ENCODE results near the gene PLA2G6.

Gene PLA2G6

GRCh38 chr22:38108561-38109319 is 72.9 kb downstream of the PLA2G6 start:
- DNase-seq, result no peak

DNA sequence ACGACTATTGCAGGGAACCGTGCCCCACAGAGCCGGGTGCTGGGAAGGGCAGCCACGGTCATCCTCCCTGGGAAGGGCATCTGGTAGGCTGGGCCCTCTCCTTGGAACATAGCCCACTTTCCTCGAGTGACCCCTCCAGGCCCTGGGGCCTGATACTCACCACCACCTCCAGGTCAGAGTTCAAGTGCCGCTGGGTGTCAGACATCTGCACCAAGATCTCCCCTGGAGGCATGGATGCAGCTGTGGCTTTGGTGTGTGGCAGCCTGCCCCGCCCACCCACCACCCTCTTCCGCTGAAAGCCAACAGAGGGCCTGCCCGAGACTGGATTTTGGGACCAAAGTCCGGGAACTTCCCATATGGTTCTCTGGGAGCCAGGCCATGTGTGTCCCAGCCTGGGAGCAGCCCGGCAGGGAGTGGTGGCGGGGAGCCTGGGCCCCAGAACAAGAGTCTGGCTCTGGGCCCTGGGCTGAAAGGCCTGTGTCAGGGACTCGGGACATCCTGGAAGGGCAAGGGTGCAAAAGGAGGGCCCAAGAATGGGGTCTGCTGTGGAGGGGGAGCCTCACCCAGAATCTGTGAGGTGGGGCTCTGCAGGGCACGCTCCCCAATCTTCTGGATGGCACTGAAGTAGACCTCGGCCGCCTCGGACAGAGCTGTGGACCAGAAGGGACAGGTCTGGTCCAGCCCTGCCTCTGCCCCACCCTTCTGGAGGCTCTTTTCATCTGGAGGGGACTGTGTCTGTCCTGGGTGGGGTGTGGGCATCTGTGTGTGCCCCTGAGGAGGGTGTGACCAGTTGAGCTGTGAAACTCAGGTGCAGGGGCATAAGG is 73.7 kb downstream of the PLA2G6 start:
- no peak for DNase-seq

GRCh38 chr22:38106814-38107578 is 74.6 kb downstream of the PLA2G6 start:
- no peak for DNase-seq

DNA sequence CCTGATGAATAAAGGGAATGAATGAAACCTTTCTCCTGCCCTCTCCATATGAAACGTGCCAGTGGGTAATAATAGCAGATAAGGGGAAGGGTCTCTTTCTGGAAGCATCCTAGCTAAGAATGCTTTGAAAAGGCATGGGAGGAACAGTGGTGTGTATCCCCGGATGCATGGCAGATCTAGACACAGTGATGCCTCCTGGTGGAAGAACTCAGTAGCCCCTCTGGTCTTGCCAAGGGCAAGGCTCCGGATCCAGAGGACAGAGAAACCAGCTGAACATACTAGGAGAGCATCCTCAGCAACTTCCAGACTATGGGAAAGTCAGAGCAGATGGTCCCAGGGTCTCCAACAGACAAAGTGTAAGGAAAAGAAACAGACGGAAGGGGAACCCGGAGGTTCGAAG is 77.5 kb downstream of the PLA2G6 start:
- DNase-seq, result no peak

DNA sequence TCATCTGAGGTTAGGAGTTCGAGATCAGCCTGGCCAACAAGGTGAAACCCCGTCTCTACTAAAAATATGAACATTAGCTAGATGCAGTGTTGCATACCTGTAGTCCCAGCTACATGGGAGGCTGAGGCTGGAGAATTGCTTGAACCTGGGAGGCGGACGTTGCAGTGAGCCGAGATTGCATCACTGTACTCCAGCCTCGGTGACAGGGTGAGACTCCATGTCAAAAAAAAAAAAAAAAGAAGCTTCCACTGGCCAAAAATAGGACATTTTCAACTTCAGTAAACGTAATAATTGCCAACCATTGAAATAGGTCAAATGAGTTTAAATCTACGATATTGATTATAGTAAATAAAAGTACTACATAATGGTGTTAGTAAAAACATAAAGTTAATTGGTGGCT is 78.0 kb downstream of the PLA2G6 start:
- no peak for DNase-seq

DNA sequence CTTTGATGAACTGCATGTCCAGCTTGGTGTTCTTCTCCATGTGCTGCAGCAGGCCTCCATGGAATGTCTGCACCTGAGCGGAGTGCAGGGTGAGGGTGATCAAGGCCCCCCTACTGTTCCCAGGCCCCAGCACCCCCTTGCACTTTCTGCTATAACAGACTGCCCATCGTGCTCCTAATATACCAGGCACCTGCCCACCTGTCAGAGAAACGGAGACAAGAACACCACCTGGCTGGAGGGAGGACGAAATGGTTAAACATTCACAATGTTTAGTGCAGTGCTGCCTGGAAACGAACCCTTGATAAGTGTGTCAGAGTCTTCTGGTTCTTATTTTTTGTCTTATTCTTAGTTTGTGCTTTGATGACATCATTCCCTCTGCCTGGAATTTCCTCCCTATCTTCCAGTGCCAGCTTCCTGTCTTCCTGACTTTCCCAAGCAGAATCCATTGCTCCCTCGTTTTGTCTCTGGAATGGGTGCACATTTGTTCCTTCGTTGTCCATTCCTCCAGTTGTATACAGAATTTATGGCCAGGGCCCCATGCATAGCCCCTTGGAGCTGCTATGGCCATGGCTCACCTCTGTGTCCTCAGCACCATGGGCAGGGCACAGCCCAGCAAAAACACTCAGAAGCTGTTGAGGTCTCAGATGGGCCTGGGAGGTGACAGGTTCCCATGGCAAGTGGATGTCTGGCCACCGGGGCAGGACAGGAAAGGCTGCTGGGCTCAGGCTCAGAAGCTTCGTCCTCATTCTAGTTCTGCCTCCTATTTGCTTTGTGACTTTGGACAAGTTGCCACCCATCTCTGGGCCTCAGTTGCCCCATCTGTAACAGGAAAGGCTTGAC is 83.0 kb downstream of the PLA2G6 start:
- DNase-seq, result no peak

DNA sequence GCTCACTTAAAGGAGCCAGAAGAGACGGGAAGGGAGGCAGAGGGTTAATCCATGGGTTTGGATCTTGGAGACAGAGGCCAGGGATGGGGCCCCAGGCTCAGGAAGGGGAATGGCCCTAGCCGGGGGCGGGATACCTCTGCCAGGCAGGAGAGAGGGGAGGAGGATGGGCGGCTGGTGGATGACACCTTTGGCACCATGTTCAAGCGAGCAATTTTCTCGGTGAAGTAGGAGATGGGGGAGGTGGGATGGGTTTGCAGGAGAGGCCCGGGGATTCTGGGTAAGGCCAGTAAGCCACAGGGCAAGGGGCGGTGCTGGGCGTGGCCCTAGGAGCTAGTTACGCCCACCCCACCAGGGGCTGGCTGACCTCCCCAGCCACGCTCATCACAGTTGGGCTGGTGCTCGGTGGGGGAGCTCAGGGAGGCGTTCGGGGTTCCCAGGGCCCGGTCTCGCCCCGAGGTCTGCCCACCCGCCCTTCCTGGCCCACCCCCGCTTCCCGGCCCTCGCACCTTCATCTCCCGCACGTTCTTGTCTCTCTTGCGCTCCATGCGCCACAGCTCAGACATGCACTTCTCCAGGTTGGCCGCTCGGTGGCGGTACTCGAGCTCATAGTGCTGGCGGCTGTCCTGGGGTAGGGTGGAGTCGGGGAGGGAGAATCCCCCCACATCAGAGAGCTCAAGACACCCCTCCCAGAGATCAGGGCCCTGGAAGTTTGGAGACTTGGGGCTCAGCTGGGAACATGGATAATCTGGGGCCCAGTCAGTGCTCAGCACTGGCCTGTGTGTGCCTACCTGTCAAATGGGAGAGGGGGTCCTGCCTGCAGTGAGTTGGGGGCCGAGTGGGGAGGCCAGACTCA is 83.8 kb downstream of the PLA2G6 start:
- DNase-seq, result no peak

DNA sequence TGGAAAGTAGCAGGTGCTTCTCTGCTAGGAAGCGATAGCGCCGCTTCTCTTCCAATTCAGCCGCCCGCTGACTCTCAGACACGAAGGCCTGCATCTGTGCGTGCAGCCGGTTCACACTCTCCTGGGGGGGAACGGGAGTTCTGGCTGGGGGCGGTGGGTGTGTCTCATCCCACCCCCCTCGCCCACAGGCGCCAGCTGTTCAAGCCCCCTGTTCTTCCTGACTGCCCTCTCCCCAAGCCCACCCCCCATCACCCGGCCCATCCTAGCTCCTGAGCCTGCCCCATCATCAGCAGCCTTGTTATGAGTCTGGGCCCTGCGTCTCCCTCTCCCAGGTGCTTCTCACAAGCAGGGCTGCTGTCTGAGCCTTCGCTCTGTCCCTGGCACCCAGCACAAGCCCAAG is 84.6 kb downstream of the PLA2G6 start:
- no peak for DNase-seq

- no peak for DNase-seq
Observed at GRCh38 chr22:38089474-38089851, 92.2 kb downstream of the PLA2G6 start.

- DNase-seq, result no peak
Observed at GRCh38 chr22:38088629-38089473, 92.8 kb downstream of the PLA2G6 start.

GRCh38 chr22:38087855-38088254 is 93.8 kb downstream of the PLA2G6 start:
- DNase-seq, result no peak

DNA sequence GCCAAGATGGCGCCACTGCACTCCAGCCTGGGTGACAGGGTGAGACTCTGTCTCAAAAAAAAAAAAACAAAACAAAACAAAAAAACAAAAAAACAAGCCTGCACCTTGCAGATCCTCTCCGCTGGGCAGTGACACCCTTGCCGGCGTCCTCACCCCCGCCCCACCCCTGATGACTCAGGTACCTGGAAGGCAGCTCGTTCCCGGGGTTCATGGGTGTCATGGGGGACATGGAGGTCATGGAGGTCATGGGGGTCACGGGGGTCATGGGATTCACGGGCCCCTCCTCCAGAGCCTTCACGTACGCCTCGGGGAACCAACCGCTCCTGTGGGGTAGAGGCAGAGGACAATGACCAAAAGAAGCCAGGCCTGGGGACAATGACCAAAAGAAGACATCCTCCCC is 94.7 kb downstream of the PLA2G6 start:
- DNase-seq, result no peak

GRCh38 chr22:38086001-38086845 is 95.4 kb downstream of the PLA2G6 start:
- DNase-seq, result no peak

DNA sequence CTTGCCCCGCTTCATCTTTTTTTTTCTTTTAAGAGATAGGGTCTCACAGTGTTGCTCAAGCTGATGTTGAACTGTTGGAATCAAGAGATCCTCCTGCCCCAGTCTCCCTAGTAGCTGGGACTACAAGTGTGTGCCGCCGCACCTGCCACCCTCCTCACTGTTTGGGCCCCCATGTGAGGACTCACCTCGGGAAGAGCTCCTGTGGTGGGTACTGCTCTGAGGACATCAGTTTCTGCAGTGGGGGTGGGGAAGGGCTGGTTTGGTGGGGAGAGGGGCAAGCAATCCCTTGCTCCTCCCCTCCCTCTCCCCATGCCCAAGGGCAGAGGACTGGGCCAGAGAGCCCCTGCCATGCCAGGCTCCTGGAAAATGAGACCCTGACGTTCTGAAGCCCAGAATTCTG is 96.1 kb downstream of the PLA2G6 start:
- DNase-seq, result no peak

- no peak for DNase-seq
Observed at GRCh38 chr22:38085056-38085455, 96.6 kb downstream of the PLA2G6 start.

GRCh38 chr22:38083931-38084631 is 97.5 kb downstream of the PLA2G6 start, which contains the start of gene SLC16A8:
SLC16A8 (minus strand) TSS chr22:38084184; CDS start chr22:38082873, 1,311 bp downstream.
- DNase-seq, result no peak

DNA sequence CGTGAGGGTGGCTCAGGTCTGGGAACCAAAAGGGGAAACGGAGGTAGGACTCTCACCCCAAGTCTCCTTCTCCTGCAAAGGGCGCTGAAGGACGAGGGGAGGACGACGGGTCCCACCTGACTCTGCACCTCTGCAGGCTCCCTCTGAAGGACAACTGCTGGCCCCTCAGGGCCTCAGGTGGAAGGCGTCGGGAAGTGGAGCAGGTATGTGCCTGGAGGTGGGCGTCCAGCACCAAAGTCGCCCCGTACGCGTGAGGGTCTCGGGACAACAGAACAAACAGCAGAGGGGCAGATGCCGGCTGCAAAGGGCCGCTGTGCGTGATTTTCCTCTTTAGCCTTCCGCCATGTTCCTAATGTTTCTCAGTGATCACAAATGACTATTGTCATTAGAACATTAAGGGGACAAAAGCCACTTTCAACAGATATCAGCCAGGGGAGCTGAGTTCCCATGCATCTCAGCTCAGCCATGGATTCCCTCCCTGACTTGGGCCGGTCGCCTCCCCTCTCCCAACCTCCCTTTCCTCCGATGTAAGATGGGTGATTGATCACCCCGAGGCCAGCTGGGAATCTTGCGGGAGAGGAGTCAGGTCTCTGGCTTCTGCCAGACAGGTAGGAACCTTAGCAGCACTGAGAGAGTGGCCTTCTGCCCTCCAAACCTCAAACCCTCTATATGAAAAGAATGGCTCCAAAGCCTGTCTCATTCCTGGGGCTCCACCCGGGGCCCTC is 98.5 kb downstream of the PLA2G6 start:
- DNase-seq, result no peak
